ENCODE results near the gene PEX26. TPM values are rescaled to one million over a fixed set of nuclear protein-coding genes. Genes with fewer than 3 reads are reported as not detected.

The PEX26 gene
- total and polyA plus RNA-seq, 2 of the 13 experiments (the other 11 are each of a cell fraction or from before 2014, with no cell fraction given): 10.6 to 25.1 TPM

DNA sequence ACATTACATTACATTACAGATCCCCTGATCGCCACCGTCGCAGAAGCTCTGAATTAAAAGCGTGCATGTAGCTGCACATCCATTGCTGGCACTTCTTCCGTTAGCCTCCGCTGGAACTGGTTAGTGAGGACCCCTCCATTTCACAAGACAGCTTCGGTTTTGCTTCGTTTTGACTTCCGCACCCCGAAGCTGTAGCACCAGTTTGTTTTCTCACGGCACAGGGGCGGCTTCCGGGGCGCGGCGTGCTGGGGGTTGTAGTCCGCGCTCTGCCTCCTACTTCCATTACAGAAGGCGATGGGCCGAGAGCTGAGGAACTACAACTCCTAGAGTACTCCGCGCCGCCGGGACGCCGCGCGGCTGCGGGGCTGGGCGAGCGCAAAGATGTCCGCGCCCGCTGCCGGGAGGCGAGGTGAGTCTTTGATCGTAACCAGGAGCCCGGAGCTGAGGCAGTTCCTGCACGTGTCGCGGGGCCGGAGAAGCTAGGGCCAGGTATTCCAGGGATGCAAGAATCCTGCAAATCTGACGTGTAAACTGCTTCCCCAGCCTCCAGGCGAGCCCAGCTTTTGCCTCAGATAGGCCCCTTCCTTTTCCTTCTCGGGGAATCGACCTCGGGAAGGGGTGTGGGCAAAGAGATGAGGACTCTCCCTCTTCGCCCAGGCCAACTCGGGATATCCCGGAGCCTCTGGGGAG is at the start of gene PEX26 (continued):
- TF ChIP-seq, protein P1, sequence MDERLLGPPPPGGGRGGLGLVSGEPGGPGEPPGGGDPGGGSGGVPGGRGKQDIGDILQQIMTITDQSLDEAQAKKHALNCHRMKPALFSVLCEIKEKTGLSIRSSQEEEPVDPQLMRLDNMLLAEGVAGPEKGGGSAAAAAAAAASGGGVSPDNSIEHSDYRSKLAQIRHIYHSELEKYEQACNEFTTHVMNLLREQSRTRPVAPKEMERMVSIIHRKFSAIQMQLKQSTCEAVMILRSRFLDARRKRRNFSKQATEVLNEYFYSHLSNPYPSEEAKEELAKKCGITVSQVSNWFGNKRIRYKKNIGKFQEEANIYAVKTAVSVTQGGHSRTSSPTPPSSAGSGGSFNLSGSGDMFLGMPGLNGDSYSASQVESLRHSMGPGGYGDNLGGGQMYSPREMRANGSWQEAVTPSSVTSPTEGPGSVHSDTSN (CRISPR knock-in tag; IDR thresholded peaks at IDR 0.05): no peak
- TF ChIP-seq ZNF383 (CRISPR knock-in tag; IDR thresholded peaks at IDR 0.05; ENCODE audit: borderline replicate concordance) (no peak), SNAPC2 (CRISPR knock-in tag; IDR thresholded peaks at IDR 0.05) (no peak), PAF1 (CRISPR knock-in tag; IDR thresholded peaks at IDR 0.05) (no peak), SP4 (CRISPR knock-in tag; IDR thresholded peaks at IDR 0.05) (peak; percentile 40; the same call in 1 of the 2 replicates), ZNF570 (CRISPR knock-in tag; IDR thresholded peaks at IDR 0.05; ENCODE audit: borderline replicate concordance) (no peak), MAFF (IDR thresholded peaks at IDR 0.05; ENCODE audit: low read depth, low read length) (no peak), FOXA1 (IDR thresholded peaks at IDR 0.05) (no peak), FOXA1 (CRISPR knock-in tag; IDR thresholded peaks at IDR 0.05) (no peak), MIER3 (CRISPR knock-in tag; IDR thresholded peaks at IDR 0.05; ENCODE audit: borderline replicate concordance) (0 out of 2 replicates have a peak, but pooled peaks have one; percentile 22)
- TF ChIP-seq, protein P2, sequence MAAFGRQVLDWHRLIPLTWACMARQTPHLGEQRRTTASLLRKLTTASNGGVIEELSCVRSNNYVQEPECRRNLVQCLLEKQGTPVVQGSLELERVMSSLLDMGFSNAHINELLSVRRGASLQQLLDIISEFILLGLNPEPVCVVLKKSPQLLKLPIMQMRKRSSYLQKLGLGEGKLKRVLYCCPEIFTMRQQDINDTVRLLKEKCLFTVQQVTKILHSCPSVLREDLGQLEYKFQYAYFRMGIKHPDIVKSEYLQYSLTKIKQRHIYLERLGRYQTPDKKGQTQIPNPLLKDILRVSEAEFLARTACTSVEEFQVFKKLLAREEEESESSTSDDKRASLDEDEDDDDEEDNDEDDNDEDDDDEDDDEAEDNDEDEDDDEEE (CRISPR knock-in tag; IDR thresholded peaks at IDR 0.05): peak; percentile 45; the same call in 1 of the 2 replicates
- TF ChIP-seq, protein P3, sequence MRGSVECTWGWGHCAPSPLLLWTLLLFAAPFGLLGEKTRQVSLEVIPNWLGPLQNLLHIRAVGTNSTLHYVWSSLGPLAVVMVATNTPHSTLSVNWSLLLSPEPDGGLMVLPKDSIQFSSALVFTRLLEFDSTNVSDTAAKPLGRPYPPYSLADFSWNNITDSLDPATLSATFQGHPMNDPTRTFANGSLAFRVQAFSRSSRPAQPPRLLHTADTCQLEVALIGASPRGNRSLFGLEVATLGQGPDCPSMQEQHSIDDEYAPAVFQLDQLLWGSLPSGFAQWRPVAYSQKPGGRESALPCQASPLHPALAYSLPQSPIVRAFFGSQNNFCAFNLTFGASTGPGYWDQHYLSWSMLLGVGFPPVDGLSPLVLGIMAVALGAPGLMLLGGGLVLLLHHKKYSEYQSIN (CRISPR knock-in tag; IDR thresholded peaks at IDR 0.05; ENCODE audit: borderline replicate concordance): no peak
- TF ChIP-seq, protein P4, sequence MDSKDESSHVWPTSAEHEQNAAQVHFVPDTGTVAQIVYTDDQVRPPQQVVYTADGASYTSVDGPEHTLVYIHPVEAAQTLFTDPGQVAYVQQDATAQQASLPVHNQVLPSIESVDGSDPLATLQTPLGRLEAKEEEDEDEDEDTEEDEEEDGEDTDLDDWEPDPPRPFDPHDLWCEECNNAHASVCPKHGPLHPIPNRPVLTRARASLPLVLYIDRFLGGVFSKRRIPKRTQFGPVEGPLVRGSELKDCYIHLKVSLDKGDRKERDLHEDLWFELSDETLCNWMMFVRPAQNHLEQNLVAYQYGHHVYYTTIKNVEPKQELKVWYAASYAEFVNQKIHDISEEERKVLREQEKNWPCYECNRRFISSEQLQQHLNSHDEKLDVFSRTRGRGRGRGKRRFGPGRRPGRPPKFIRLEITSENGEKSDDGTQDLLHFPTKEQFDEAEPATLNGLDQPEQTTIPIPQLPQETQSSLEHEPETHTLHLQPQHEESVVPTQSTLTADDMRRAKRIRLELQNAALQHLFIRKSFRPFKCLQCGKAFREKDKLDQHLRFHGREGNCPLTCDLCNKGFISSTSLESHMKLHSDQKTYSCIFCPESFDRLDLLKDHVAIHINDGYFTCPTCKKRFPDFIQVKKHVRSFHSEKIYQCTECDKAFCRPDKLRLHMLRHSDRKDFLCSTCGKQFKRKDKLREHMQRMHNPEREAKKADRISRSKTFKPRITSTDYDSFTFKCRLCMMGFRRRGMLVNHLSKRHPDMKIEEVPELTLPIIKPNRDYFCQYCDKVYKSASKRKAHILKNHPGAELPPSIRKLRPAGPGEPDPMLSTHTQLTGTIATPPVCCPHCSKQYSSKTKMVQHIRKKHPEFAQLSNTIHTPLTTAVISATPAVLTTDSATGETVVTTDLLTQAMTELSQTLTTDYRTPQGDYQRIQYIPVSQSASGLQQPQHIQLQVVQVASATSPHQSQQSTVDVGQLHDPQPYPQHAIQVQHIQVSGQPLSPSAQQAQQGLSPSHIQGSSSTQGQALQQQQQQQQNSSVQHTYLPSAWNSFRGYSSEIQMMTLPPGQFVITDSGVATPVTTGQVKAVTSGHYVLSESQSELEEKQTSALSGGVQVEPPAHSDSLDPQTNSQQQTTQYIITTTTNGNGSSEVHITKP (CRISPR knock-in tag; IDR thresholded peaks at IDR 0.05; ENCODE audit: low read depth): peak; percentile 81; the same call in 1 of the 2 replicates
- TF ChIP-seq, protein P5, sequence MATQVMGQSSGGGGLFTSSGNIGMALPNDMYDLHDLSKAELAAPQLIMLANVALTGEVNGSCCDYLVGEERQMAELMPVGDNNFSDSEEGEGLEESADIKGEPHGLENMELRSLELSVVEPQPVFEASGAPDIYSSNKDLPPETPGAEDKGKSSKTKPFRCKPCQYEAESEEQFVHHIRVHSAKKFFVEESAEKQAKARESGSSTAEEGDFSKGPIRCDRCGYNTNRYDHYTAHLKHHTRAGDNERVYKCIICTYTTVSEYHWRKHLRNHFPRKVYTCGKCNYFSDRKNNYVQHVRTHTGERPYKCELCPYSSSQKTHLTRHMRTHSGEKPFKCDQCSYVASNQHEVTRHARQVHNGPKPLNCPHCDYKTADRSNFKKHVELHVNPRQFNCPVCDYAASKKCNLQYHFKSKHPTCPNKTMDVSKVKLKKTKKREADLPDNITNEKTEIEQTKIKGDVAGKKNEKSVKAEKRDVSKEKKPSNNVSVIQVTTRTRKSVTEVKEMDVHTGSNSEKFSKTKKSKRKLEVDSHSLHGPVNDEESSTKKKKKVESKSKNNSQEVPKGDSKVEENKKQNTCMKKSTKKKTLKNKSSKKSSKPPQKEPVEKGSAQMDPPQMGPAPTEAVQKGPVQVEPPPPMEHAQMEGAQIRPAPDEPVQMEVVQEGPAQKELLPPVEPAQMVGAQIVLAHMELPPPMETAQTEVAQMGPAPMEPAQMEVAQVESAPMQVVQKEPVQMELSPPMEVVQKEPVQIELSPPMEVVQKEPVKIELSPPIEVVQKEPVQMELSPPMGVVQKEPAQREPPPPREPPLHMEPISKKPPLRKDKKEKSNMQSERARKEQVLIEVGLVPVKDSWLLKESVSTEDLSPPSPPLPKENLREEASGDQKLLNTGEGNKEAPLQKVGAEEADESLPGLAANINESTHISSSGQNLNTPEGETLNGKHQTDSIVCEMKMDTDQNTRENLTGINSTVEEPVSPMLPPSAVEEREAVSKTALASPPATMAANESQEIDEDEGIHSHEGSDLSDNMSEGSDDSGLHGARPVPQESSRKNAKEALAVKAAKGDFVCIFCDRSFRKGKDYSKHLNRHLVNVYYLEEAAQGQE (IDR thresholded peaks at IDR 0.05; ENCODE audit: borderline replicate concordance in 1 of 2, low read depth in 1 of 2, low read length in 2 of 2): no peak
- TF ChIP-seq, protein P6, sequence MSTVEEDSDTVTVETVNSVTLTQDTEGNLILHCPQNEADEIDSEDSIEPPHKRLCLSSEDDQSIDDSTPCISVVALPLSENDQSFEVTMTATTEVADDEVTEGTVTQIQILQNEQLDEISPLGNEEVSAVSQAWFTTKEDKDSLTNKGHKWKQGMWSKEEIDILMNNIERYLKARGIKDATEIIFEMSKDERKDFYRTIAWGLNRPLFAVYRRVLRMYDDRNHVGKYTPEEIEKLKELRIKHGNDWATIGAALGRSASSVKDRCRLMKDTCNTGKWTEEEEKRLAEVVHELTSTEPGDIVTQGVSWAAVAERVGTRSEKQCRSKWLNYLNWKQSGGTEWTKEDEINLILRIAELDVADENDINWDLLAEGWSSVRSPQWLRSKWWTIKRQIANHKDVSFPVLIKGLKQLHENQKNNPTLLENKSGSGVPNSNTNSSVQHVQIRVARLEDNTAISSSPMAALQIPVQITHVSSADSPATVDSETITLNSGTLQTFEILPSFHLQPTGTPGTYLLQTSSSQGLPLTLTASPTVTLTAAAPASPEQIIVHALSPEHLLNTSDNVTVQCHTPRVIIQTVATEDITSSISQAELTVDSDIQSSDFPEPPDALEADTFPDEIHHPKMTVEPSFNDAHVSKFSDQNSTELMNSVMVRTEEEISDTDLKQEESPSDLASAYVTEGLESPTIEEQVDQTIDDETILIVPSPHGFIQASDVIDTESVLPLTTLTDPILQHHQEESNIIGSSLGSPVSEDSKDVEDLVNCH (CRISPR knock-in tag; IDR thresholded peaks at IDR 0.05): no peak
